Endothelial cell of umbilical vein (primary cell): ENCODE data around the gene HMGXB3. TPM values are rescaled to one million over a fixed set of nuclear protein-coding genes. Genes with fewer than 3 reads are reported as not detected.

Experiments
- BruUV-seq: library from RNA; stranded (reverse); fragments of 400-500 nt; replicated peaks from 2 replicates; lab custom pipeline; 2021; lab: Mats Ljungman, UMichigan
- CTCF ChIA-PET: fragments of 300-600, 350-600 bp; sonication (Branson Sonifier 250); formaldehyde crosslinking; loops from one replicate; lab custom pipeline; 2021; ENCODE audit warnings: antibody characterized with exemption, inconsistent platforms; lab: Charles Lee
- POLR2A ChIA-PET: fragments of 300-600, 350-600 bp; sonication (Branson Sonifier 250); formaldehyde crosslinking; loops from one replicate; lab custom pipeline; 2021; ENCODE audit warnings: antibody characterized with exemption, inconsistent platforms; lab: Charles Lee
- DNase-seq: peaks from one replicate; pipeline ENCODE4 v3.0.0-alpha.2; 2011; ENCODE audit warnings: low read depth, low spot score
- FAIRE-seq: peaks from 2 replicates; lab custom pipeline; 2011; peaks lifted over from hg19 to GRCh38; lab: Jason Lieb, UNC
- H2AFZ ChIP-seq: 2 replicates; pipeline ENCODE4 v1.6.0; 2012; ENCODE audit warnings: low read depth, low read length, control low read depth, inconsistent platforms
- H3K27ac ChIP-seq: 2 replicates; pipeline ENCODE4 v1.5.1; 2011; ENCODE audit warnings: low read depth, mild to moderate bottlenecking, control low read depth, low read length, moderate library complexity; ENCODE audit not compliant: insufficient read depth
- H3K27me3 ChIP-seq, 2 experiments: 2 replicates each; pipeline versions ENCODE4 v1.6.0 to v1.6.1; 2011; ENCODE audit warnings: low read length in 2 of 2, mixed read lengths in 1 of 2; ENCODE audit not compliant: control insufficient read depth in 2 of 2, insufficient read depth in 2 of 2
- H3K36me3 ChIP-seq, 2 experiments: 2 replicates in 1 of 2; 3 replicates in 1 of 2; pipeline ENCODE4 v1.5.1; 2011; ENCODE audit warnings: low read length in 2 of 2, mild to moderate bottlenecking in 1 of 2, moderate library complexity in 1 of 2; ENCODE audit not compliant: control insufficient read depth in 2 of 2, insufficient read depth in 2 of 2; ENCODE audit errors: extremely low read depth in 1 of 2
- H3K4me1 ChIP-seq: 3 replicates; pipeline ENCODE4 v1.5.1; 2011; ENCODE audit warnings: mild to moderate bottlenecking, low read length; ENCODE audit not compliant: control insufficient read depth, insufficient read depth; ENCODE audit errors: extremely low read depth
- H3K4me2 ChIP-seq: 2 replicates; pipeline ENCODE4 v1.6.1; 2011; ENCODE audit warnings: low read length, control low read depth, mixed read lengths; ENCODE audit not compliant: insufficient read depth
- H3K4me3 ChIP-seq, 3 experiments: fragments of 200-600 bp in 1 of 3; sonication (generic), shearing (Covaris generic) in 1 of 3; replicated peaks in 1 of 3; 2 replicates each; pipeline ENCODE4 v1.5.1; 2011 to 2016; ENCODE audit warnings: control low read depth in 3 of 3, low read length in 3 of 3, mild to moderate bottlenecking in 2 of 3, inconsistent platforms in 1 of 3, low read depth in 1 of 3, moderate library complexity in 1 of 3; ENCODE audit not compliant: insufficient read depth in 1 of 3
- H3K79me2 ChIP-seq: 2 replicates; pipeline ENCODE4 v1.6.0; 2012; ENCODE audit warnings: low read length, inconsistent platforms; ENCODE audit not compliant: control insufficient read depth, insufficient read depth
- H3K9ac ChIP-seq: replicated peaks from 2 replicates; pipeline ENCODE3; 2011; ENCODE audit warnings: low read length, control low read depth; ENCODE audit not compliant: insufficient read depth; ENCODE audit errors: extremely low read depth
- H3K9me1 ChIP-seq: replicated peaks from 3 replicates; pipeline ENCODE4 v1.6.0; 2011; ENCODE audit warnings: mild to moderate bottlenecking, low read length; ENCODE audit not compliant: control insufficient read depth, insufficient read depth; ENCODE audit errors: extremely low read depth
- H3K9me3 ChIP-seq: replicated peaks from 2 replicates; pipeline ENCODE4 v1.5.1; 2012; ENCODE audit warnings: low read length, inconsistent platforms; ENCODE audit not compliant: control insufficient read depth, insufficient read depth
- H4K20me1 ChIP-seq: replicated peaks from 2 replicates; pipeline ENCODE3; 2011; ENCODE audit warnings: mild to moderate bottlenecking, low read length; ENCODE audit not compliant: control insufficient read depth, insufficient read depth; ENCODE audit errors: extremely low read depth
- CTCF ChIP-seq, 2 donors: IDR thresholded peaks; 1 replicate in 1 of 2; 2 replicates in 1 of 2; pipeline ENCODE4 v1.5.1; 2011; ENCODE audit warnings: low read length in 2 of 2, mild to moderate bottlenecking in 2 of 2, moderate library complexity in 2 of 2, control low read depth in 1 of 2, inconsistent platforms in 1 of 2, low read depth in 1 of 2; ENCODE audit not compliant: insufficient read depth in 1 of 2; ENCODE audit errors: extremely low read depth in 1 of 2
- EZH2 ChIP-seq: IDR thresholded peaks from 2 replicates; pipeline ENCODE4 v1.6.1; 2012; ENCODE audit warnings: borderline replicate concordance, low read depth, mild to moderate bottlenecking, moderate library complexity, low read length, inconsistent platforms; ENCODE audit not compliant: severe bottlenecking
- FOS ChIP-seq: IDR thresholded peaks from 2 replicates; pipeline ENCODE4 v1.6.1; 2011; ENCODE audit warnings: mild to moderate bottlenecking, low read length, moderate library complexity, borderline replicate concordance; ENCODE audit not compliant: insufficient read depth
- GATA2 ChIP-seq: IDR thresholded peaks from 2 replicates; pipeline ENCODE4 v1.7.0; 2011; ENCODE audit warnings: low read depth, mild to moderate bottlenecking, moderate library complexity, mixed read lengths, low read length; ENCODE audit not compliant: insufficient read length, insufficient read depth
- JUN ChIP-seq: IDR thresholded peaks from 2 replicates; pipeline ENCODE4 v1.6.1; 2011; ENCODE audit warnings: borderline replicate concordance, low read depth; ENCODE audit not compliant: insufficient read length, insufficient read depth
- MAX ChIP-seq: IDR thresholded peaks from 2 replicates; pipeline ENCODE4 v1.6.1; 2011; ENCODE audit not compliant: insufficient read depth, insufficient read length
- MYC ChIP-seq: IDR thresholded peaks from one replicate; pipeline ENCODE4 v1.6.1; 2011; ENCODE audit warnings: mild to moderate bottlenecking, low read depth, low read length
- POLR2A ChIP-seq: IDR thresholded peaks from 2 replicates; pipeline ENCODE4 v1.6.1; 2012; ENCODE audit warnings: low read depth, mild to moderate bottlenecking, control low read depth, low read length
- dilution Hi-C: fragments of 300-500 bp; cut with MboI; formaldehyde crosslinking; loops from one replicate; pipeline ENCODE4 v1.15.0; 2019; ENCODE audit warnings: low sequenced_read_pairs; ENCODE audit not compliant: extremely low pct_ligation_motif_present
- intact Hi-C: fragments of 100-400 bp; cut with micrococcal nuclease; formaldehyde crosslinking; loops from one replicate; pipeline ENCODE4 v1.10.0; 2022
- polyA plus RNA-seq, 4 experiments: library from polyadenylated mRNA; depleted of rRNA in 3 of 4; stranded (reverse) in 3 of 4; unstranded in 1 of 4; fragments of >200 nt; gene quantifications; 2 replicates each; pipeline versions ENCODE4 v1.2.1 to v1.2.3, GENCODE V29; 2011 to 2012; ENCODE audit warnings: missing spikeins in 1 of 4
- total RNA-seq: library from RNA; stranded (reverse); gene quantifications from 2 replicates; pipeline ENCODE4 v1.2.3, GENCODE V29; 2021

Gene HMGXB3
- total and polyA plus RNA-seq, 2 donors (not counting 3 experiments of a cell fraction or from before 2014, with no cell fraction given): 34.8 to 52.6 TPM

DNA sequence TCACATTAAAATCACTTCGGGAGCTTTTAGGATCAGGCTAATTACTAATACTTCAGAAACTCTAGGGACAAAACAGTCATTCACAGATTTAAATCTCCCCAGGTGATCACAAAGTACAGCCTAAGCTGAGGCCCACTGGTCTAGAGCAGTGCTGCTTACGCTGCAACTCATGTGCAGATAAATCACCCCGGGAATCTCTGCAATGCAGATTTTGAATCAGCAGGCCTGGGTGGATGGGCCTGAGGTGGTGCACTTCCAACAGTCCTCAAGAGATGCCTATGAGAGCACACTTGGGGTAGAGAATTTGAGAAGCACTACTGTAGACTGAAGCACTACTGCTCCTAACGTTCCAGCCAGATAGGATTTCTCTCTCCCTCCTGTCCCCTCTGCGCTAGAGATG is 57.5 kb downstream of the HMGXB3 start:
- intact Hi-C loops: no loop called here
- POLR2A ChIA-PET: no interaction called here
- CTCF ChIA-PET: no interaction called here

More for the DNA sequence above, 57.5 kb downstream of the HMGXB3 start:
- H3K9me3 ChIP-seq: no peaks in the 10 kb centered on the region
- no peak for TF ChIP-seq POLR2A
- TF ChIP-seq EZH2: no peak
- no peak for TF ChIP-seq MAX
- no peak for TF ChIP-seq JUN
- TF ChIP-seq FOS: no peak
- TF ChIP-seq CTCF (IDR thresholded peaks at IDR 0.05; ENCODE audit: extremely low read depth in 1 of 2, insufficient read depth in 1 of 2, low read depth in 1 of 2, low read length in 2 of 2): no peak
- TF ChIP-seq MYC: no peak
- TF ChIP-seq GATA2: no peak
- H3K9ac ChIP-seq: no peak overlapping the region
- peaks cover 2 to 24% of the 10 kb centered on the region in 2 experiments for H3K36me3 ChIP-seq
- no peak overlapping the region for H3K4me2 ChIP-seq
- no peaks in the 10 kb centered on the region for H3K27me3 ChIP-seq
- no peaks in the 10 kb centered on the region for H4K20me1 ChIP-seq
- dilution Hi-C loops: no loop called here
- no peak for DNase-seq
- TSS peak; percentile 16 for BruUV-seq
- H3K9me1 ChIP-seq: no peaks in the 10 kb centered on the region
- peaks cover 6% of the 10 kb centered on the region for H3K4me1 ChIP-seq
- no peak for FAIRE-seq
- no peak overlapping the region for H3K27ac ChIP-seq
- H3K79me2 ChIP-seq: no peaks in the 10 kb centered on the region
- no peak overlapping the region for H2AFZ ChIP-seq
- H3K4me3 ChIP-seq: no peak overlapping the region
